Measurements from ENCODE around the gene UBE2L3.
"Not testable (repeated sequence)": the region's sequence is repeated elsewhere in the genome, so short reads cannot be mapped to it uniquely, and the experiment has no call there.

DNA sequence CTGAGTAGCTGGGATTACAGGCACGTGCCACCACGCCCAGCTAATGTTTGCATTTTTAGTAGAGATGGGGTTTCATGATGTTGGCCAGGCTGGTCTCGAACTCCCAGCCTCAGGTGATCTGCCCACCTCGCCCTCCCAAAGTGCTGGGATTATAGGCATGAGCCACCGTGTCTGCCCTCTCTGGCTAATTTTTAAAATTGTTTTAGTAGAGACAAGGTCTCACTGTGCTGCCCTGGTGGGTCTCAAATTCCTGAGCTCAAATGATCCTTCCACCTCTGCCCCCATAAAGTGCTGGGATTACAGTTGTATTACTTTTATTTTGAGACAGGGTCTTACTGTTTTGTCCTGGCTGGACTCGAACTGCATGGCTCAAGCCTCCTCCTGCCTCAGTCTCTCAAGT is 78.0 kb downstream of the UBE2L3 start:
- TF ChIP-seq, protein P1, sequence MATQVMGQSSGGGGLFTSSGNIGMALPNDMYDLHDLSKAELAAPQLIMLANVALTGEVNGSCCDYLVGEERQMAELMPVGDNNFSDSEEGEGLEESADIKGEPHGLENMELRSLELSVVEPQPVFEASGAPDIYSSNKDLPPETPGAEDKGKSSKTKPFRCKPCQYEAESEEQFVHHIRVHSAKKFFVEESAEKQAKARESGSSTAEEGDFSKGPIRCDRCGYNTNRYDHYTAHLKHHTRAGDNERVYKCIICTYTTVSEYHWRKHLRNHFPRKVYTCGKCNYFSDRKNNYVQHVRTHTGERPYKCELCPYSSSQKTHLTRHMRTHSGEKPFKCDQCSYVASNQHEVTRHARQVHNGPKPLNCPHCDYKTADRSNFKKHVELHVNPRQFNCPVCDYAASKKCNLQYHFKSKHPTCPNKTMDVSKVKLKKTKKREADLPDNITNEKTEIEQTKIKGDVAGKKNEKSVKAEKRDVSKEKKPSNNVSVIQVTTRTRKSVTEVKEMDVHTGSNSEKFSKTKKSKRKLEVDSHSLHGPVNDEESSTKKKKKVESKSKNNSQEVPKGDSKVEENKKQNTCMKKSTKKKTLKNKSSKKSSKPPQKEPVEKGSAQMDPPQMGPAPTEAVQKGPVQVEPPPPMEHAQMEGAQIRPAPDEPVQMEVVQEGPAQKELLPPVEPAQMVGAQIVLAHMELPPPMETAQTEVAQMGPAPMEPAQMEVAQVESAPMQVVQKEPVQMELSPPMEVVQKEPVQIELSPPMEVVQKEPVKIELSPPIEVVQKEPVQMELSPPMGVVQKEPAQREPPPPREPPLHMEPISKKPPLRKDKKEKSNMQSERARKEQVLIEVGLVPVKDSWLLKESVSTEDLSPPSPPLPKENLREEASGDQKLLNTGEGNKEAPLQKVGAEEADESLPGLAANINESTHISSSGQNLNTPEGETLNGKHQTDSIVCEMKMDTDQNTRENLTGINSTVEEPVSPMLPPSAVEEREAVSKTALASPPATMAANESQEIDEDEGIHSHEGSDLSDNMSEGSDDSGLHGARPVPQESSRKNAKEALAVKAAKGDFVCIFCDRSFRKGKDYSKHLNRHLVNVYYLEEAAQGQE (IDR thresholded peaks at IDR 0.05; ENCODE audit: insufficient replicate concordance, low read depth): not testable (repeated sequence)
- TF ChIP-seq, protein P2, sequence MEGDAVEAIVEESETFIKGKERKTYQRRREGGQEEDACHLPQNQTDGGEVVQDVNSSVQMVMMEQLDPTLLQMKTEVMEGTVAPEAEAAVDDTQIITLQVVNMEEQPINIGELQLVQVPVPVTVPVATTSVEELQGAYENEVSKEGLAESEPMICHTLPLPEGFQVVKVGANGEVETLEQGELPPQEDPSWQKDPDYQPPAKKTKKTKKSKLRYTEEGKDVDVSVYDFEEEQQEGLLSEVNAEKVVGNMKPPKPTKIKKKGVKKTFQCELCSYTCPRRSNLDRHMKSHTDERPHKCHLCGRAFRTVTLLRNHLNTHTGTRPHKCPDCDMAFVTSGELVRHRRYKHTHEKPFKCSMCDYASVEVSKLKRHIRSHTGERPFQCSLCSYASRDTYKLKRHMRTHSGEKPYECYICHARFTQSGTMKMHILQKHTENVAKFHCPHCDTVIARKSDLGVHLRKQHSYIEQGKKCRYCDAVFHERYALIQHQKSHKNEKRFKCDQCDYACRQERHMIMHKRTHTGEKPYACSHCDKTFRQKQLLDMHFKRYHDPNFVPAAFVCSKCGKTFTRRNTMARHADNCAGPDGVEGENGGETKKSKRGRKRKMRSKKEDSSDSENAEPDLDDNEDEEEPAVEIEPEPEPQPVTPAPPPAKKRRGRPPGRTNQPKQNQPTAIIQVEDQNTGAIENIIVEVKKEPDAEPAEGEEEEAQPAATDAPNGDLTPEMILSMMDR (IDR thresholded peaks at IDR 0.05; ENCODE audit: insufficient read depth, low read length): not testable (repeated sequence)
- TF ChIP-seq POLR2AphosphoS5 (IDR thresholded peaks at IDR 0.05; ENCODE audit: low read depth); GABPA (IDR thresholded peaks at IDR 0.05; ENCODE audit: low read depth); SPI1 (IDR thresholded peaks at IDR 0.05; ENCODE audit: borderline replicate concordance, low read depth): not testable (repeated sequence)
